Right lobe of liver (tissue), 6 donors: ENCODE results near the gene ESF1. TPM values are rescaled to one million over a fixed set of nuclear protein-coding genes. Genes with fewer than 3 reads are reported as not detected.

Experiments used
- ATAC-seq, 4 donors: fragments of 200-7000 bp; cut with Tn5 transposase; one replicate each; pipeline ENCODE4 v1.9.1; 2020; ENCODE audit warnings: mild to moderate bottlenecking in 4 of 4, moderate library complexity in 4 of 4
- DNase-seq, 3 donors: peaks; one replicate each; pipeline ENCODE4 v3.0.0-alpha.2; 2020
- H3K27ac ChIP-seq, 3 donors: fragments of 200-600 bp; one replicate each; pipeline ENCODE4 v1.8.0; 2022
- H3K27me3 ChIP-seq, 2 donors: fragments of 200-600 bp; one replicate each; pipeline ENCODE4 v1.8.0; 2022
- H3K36me3 ChIP-seq, 4 donors: fragments of 200-600 bp; sonication (generic) in 1 of 4; one replicate each; pipeline versions ENCODE4 v1.5.1 to v1.8.0; 2017 to 2022; ENCODE audit warnings: control low read depth in 1 of 4
- H3K4me1 ChIP-seq, 4 donors: fragments of 200-600 bp; sonication (generic) in 1 of 4; one replicate each; pipeline versions ENCODE4 v1.5.1 to v1.8.0; 2017 to 2022; ENCODE audit warnings: control low read depth in 1 of 4
- H3K4me3 ChIP-seq, 3 donors: fragments of 200-600 bp; one replicate each; pipeline ENCODE4 v1.8.0; 2022
- H3K9me3 ChIP-seq, 4 donors: fragments of 200-600 bp; sonication (generic) in 1 of 4; one replicate each; pipeline versions ENCODE4 v1.5.1 to v1.8.0; 2017 to 2022; ENCODE audit warnings: control low read depth in 1 of 4
- CTCF ChIP-seq, 4 donors: fragments of 200-600 bp in 3 of 4; fragments of 450-650 bp in 1 of 4; IDR thresholded peaks; one replicate each; pipeline versions ENCODE4 v1.5.1 to v1.8.0; 2016 to 2022; ENCODE audit warnings: antibody characterized with exemption in 4 of 4, mild to moderate bottlenecking in 2 of 4
- POLR2A ChIP-seq: fragments of 450-650 bp; IDR thresholded peaks from one replicate; pipeline ENCODE4 v1.6.1; 2017; ENCODE audit warnings: antibody characterized with exemption, mild to moderate bottlenecking
- WGBS: methylation state at CpG from one replicate; pipeline ENCODE4 v1.1.6; 2018; ENCODE audit warnings: low coverage, low lambda C conversion rate; ENCODE audit not compliant: insufficient coverage; ENCODE audit errors: missing lambda C conversion rate; 5-methylcytosine and 5-hydroxymethylcytosine counted together
- intact Hi-C, 2 donors: fragments of 100-400 bp; cut with DNase I; formaldehyde crosslinking; loops; one replicate each; pipeline versions ENCODE4 v1.11.2 to v1.14.1; 2022
- total RNA-seq, 6 experiments: library from RNA; depleted of rRNA in 2 of 6; stranded (reverse); fragments of >200 nt in 2 of 6; fragmentation: NEBNext Ultra II Directional in 3 of 6; extraction: Animal tissue kit (Norgen Biotek cat#: 25700) in 3 of 6; gene quantifications; one replicate each; pipeline versions ENCODE4 v1.1.0 to v1.2.4, GENCODE V29; 2016 to 2023
- donor health status: DM: no; HTN: yes; CAD: no.
- donor health status: DM: no; HTN: no; CAD: no.
- donor health status: DM: no; HTN: no; CAD: no.
- donor health status: DM: no; HTN: yes; CAD: no.
- donor health status: DM: no; HTN: yes; CAD: no.

The ESF1 gene
- total RNA-seq, 6 experiments from 2014 or later = 4.4 to 8.9 (median 6.9) TPM

DNA sequence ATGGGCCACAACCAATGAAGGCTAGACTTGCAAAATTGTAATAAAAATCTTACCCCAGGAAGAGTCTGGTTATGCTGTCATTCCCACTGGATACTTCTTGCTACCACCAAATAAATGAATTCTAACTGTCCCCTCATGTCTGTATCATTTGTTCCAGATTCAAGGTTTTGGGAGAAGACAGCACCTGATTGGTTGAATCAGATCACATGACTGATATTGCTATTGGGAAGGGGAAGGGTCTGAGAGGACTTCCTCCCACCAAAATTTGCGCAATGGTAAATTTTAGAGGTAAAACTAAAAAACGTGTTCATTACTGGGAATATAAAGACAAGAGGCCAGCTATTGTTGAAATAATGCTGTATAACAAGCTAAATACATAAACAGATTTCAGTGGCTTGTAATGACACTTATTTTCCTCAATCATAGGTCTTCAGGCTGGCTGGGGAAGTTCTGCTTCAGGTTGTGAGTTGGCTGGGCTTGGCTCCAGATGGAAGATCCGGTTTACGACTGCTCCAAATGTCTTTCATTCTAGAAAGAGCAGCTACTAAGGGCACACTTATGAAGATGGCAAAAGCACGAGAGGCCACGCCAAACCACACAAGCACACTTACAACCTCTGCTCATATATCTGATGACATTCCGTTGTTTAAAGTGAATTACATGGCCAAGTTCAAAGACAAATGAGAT is 118.9 kb downstream of the ESF1 start:
- TF ChIP-seq CTCF (IDR thresholded peaks at IDR 0.05) (no peak), POLR2A (no peak)
- Histone ChIP-seq H3K27ac (no peak overlapping the region), H3K27me3 (no peaks in the 10 kb centered on the region), H3K4me1 (no peaks in the 10 kb centered on the region), H3K36me3 (no peaks in the 10 kb centered on the region), H3K9me3 (no peaks in the 10 kb centered on the region), H3K4me3 (no peak overlapping the region)
- ATAC-seq = no peak
- 72% methylated on average over 6 of the region's 7 CpGs for WGBS
- intact Hi-C loops = no loop called here
- no peak for DNase-seq

Other genes with a start within 250 kb of the ESF1 start
- gene TASP1, start 146.0 kb downstream of the ESF1 start, total RNA-seq = 1 to 10 TPM; 2.5 to 6.1 (median 4.3) TPM
- 10 to 100 TPM in 5 of 6 experiments, 1 to 10 TPM in 1; 9.8 to 15.9 (median 11.7) TPM for gene NDUFAF5, start 109 bp upstream of the ESF1 start, total RNA-seq
- not detected for gene SEL1L2, start 205.7 kb upstream of the ESF1 start, total RNA-seq
- 1 to 10 TPM; 1.2 to 5.5 (median 3.3) TPM for gene MACROD2, start 210.6 kb upstream of the ESF1 start, total RNA-seq